GM12801 (cell line): ENCODE measurements around the gene CMC4.

Experiments used
- TF ChIP-seq, protein P1 (sequence below): IDR thresholded peaks from one replicate; pipeline ENCODE4 v1.5.1; 2011; ENCODE audit warnings: control low read depth; ENCODE audit not compliant: insufficient read length; ENCODE audit errors: extremely low read depth

Gene CMC4

DNA sequence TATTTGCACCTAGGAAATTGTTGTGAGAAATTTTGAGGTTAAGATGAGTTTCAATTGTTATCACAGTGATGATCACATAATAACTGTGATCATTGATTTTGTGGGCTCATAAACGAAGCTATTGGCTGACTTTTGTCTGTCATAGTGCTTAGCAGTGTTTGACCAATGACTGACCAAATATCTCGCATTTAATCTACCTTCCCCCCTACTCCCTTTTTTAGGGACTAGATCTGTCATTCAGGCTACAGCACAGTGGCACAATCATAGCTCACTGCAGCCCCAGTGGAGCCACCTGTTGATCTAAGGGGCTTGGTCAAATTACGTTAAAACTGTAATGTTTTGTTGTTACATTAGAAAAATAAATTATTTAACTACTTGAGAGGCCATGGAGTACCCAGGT lies 42.8 kb downstream of the CMC4 start:
- TF ChIP-seq, protein P1, sequence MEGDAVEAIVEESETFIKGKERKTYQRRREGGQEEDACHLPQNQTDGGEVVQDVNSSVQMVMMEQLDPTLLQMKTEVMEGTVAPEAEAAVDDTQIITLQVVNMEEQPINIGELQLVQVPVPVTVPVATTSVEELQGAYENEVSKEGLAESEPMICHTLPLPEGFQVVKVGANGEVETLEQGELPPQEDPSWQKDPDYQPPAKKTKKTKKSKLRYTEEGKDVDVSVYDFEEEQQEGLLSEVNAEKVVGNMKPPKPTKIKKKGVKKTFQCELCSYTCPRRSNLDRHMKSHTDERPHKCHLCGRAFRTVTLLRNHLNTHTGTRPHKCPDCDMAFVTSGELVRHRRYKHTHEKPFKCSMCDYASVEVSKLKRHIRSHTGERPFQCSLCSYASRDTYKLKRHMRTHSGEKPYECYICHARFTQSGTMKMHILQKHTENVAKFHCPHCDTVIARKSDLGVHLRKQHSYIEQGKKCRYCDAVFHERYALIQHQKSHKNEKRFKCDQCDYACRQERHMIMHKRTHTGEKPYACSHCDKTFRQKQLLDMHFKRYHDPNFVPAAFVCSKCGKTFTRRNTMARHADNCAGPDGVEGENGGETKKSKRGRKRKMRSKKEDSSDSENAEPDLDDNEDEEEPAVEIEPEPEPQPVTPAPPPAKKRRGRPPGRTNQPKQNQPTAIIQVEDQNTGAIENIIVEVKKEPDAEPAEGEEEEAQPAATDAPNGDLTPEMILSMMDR, result no peak

DNA sequence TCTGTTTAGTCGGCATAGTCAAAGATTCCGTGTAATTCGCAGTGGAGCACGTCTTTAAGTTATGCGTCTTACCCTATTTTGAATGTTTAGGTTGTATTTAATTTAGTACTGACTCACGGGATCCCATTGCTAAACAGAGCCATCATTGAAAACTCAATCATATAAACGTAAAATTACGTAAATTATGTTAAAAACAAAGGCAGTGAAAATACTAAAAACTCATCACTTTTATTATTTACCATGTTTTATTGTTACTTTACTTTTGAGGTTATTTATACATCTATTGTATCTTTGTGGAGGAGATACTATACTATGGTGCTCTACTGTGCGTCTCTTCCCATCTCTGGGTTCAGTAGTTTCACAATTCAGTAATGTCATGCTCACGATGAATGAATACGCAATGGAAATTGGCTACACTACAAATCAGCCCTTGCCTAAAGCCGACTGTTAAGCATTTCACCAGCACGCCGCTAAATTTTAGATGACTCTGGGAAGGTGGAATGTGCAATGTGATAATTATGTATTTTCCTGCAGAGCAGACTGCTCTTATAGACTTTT lies 43.3 kb downstream of the CMC4 start:
- TF ChIP-seq, protein P1, result no peak

DNA sequence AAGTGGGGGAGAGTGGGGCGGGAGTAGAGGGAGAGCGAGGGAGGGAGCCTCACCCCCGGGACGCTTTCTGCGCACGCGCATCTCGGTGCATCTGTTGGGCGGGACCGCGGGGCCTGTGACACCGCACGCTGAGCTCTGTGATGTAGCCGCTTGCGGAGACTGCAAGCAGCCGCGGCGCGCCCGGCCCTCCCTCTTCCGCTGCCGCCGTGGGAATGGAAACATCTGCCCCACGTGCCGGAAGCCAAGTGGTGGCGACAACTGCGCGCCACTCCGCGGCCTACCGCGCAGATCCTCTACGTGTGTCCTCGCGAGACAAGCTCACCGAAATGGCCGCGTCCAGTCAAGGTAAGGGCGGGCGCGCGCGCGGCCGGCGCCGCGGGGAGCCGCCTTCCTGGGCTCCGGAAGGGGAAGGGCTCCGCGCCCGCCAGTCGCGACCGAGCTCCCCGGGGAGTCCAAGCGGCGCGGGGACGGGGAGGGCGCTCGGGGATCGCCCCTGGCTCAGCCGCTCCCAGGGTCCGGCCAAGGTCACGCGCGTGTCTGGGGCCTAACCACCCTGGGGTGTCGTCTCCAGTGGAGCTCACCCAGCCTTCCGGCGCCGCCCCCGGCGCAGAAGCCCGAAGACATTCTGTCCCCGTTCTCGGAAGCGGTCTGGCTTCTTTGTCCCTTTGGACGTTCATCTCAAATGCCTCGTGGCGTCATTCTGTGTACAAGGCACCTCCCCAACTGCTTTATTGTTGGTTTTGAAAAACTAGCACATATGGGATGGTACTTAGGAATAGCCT lies 44.0 kb downstream of the CMC4 start, which contains the start of gene FUNDC2:
Gene FUNDC2, plus strand, starts transcription at position 118 of the 782 bp plus-strand sequence. Its CDS starts 95 bp downstream, at position 213.
- TF ChIP-seq, protein P1, result no peak

DNA sequence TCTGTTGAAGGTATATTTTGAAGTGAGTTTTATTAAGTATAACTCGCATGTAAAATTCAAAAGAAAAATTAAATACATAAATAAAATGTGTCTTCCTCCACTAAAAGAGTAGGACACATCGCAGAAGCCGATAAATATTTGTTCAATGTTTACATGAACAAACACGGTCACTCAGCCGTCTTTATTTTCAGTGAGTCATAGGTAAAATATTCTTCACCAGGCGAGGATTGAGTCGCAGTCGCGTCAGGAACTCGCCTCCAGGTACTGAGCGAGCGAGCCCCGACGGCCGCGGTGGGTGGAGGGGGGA lies 44.6 kb downstream of the CMC4 start:
- TF ChIP-seq, protein P1, result no peak

DNA sequence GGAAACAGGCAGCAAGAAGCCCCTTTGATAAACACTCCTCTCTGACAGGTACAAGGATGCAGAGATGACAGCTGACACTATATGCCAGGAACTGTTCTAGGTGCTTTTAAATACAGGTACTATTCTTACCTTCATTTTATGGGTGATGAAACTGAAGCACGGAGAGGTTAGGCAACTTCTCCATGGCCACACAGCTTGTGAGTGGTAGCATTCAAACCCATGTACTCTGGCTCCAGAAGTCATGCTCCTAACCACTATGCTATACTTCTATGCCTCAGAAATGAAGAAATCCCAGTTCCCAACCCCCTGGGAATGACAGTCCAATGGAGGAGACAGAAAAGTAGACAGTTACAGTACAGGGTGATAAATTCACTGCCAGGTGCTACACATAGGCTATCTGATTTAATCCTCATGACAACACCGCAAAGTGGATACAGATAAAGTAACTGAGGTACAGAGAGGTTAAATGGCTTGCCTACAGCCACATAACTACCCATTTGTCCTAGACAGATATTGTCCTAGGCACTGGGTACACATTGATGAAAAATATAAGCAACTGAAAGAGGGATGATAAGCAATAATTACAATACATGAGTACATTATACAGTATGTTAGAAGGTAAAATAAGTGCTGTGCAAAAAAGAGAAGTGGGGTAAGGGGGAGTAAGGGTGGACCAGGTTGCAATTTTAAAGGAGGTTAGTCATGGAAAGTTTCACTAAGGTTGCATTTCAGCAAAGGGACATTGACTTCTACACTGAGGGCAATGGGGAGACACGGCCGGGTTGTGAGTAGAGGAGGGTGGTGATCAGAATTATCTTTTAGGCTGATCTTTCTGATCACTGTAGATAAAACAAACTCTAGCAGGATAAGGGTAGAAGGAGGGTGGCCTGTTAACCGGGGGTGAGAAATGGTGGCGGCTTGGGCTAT lies 46.8 kb downstream of the CMC4 start:
- TF ChIP-seq, protein P1, result no peak

DNA sequence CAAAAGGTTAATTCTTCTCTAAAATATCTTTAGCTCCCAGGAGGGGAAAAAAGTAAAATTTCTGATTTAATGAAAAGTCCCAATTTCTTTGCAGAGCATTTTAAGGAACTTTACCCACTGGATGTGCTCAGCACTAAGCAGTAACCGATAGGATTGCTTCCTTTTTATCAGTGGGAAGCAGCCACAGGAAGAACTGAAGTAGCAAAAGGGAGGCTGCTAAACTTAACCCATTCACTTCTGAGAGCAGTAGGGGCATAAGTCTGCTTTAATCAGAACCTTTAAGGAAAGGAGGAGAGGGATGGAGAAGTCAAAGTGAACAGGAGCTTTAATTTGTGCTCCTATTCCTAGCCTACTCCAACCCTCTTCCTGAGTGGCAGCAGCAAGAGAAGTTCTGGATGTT lies 48.4 kb downstream of the CMC4 start, which contains the start of gene F8:
Gene F8, minus strand, starts transcription at position 139 of the 400 bp plus-strand sequence. CDS start 171 bp downstream, outside the sequence.
- TF ChIP-seq, protein P1, result no peak

DNA sequence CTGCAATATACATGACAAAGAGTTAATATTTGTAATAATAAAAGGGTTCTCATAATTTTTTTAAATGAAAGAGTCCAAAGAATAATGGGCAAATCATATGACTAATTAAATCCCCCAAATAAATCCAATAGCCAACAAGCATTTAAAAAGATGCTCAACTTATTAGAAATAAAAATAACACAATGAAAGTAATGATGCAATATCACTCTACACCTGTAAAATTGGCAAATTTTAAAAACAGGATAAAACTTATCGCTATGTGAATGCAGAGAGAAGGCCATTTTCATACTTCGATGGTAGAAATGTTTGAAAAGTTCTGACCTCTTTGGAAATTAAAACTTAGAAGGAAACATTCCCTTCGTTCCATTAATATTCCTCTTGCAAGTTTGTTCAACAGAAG lies 50.3 kb downstream of the CMC4 start:
- TF ChIP-seq, protein P1, result no peak
